Testis (tissue), 3 donors: ENCODE measurements around the gene COL4A2. TPM values are rescaled to one million over a fixed set of nuclear protein-coding genes. Genes with fewer than 3 reads are reported as not detected.

ENCODE experiments used
- DNase-seq: peaks from one replicate; pipeline ENCODE4 v3.0.0-alpha.2; 2019
- H3K27ac ChIP-seq, 2 donors: fragments of 200-600 bp; sonication (generic); one replicate each; pipeline ENCODE4 v1.5.1; 2019
- H3K27me3 ChIP-seq: fragments of 200-600 bp; sonication (generic); one replicate; pipeline ENCODE4 v1.5.1; 2019
- H3K36me3 ChIP-seq: fragments of 200-600 bp; sonication (generic); one replicate; pipeline ENCODE4 v1.5.1; 2017; ENCODE audit warnings: low read depth; ENCODE audit errors: missing control alignments
- H3K4me1 ChIP-seq: fragments of 200-600 bp; sonication (generic); one replicate; pipeline ENCODE4 v1.5.1; 2019
- H3K4me3 ChIP-seq, 2 donors: fragments of 200-600 bp; sonication (generic); one replicate each; pipeline ENCODE4 v1.5.1; 2017 to 2019
- H3K9me3 ChIP-seq: fragments of 200-600 bp; sonication (generic); one replicate; pipeline ENCODE4 v1.5.1; 2017
- CTCF ChIP-seq, 3 experiments: fragments of 450-650 bp in 2 of 3; fragments of 200-600 bp in 1 of 3; sonication (generic) in 1 of 3; IDR thresholded peaks; one replicate each; pipeline ENCODE4 v1.5.1; 2016 to 2019; ENCODE audit warnings: antibody characterized with exemption in 3 of 3, mild to moderate bottlenecking in 2 of 3, moderate library complexity in 1 of 3
- POLR2A ChIP-seq: fragments of 450-650 bp; IDR thresholded peaks from one replicate; pipeline ENCODE4 v1.6.1; 2017; ENCODE audit warnings: antibody characterized with exemption, mild to moderate bottlenecking, moderate library complexity
- WGBS, 2 donors: methylation state at CpG; one replicate each; pipeline ENCODE4 v1.1.5; 2018; 5-methylcytosine and 5-hydroxymethylcytosine counted together
- intact Hi-C: fragments of 100-400 bp; cut with DNase I; formaldehyde crosslinking; loops from one replicate; pipeline ENCODE4 v1.15.1; 2023; ENCODE audit warnings: low total_unique reads
- polyA plus RNA-seq: library from polyadenylated mRNA; stranded (reverse); fragments of 350-450 nt; fragmentation: Illumina TruSeq; extraction: RNeasy Lipid Tissue Mini Kit (QIAGEN cat#74804); gene quantifications from one replicate; pipeline ENCODE4 v1.2.3, GENCODE V29; 2014; ENCODE audit warnings: low read depth, low replicate concordance; ENCODE audit not compliant: insufficient read depth
- total RNA-seq, 2 donors: library from RNA; depleted of rRNA; stranded (reverse); fragments of >200 nt; gene quantifications; one replicate each; pipeline ENCODE4 v1.2.3, GENCODE V29; 2016

The COL4A2 gene
- total and polyA plus RNA-seq, 3 donors from 2014 or later: 69.1 to 89.9 (median 81.0) TPM

- H3K9me3 ChIP-seq: no peaks in the 10 kb centered on the region
- H3K27ac ChIP-seq: peak overlapping the region; percentile 48 to 83
- no peaks in the 10 kb centered on the region for H3K36me3 ChIP-seq
- intact Hi-C loops: no loop called here
- TF ChIP-seq CTCF (IDR thresholded peaks at IDR 0.05) (no peak), POLR2A (no peak)
- 65 to 66% methylated on average over 6 of the region's 6 CpGs for WGBS, 2 donors
- no peak overlapping the region for H3K4me3 ChIP-seq
- H3K4me1 ChIP-seq: peaks cover 21% of the 10 kb centered on the region
- no peaks in the 10 kb centered on the region for H3K27me3 ChIP-seq
- no peak for DNase-seq
These were observed 89.4 kb downstream of the COL4A2 start for GRCh38 chr13:110396476-110396875.

GRCh38 chr13:110396913-110397381 lies 89.9 kb downstream of the COL4A2 start:
- H3K36me3 ChIP-seq: no peaks in the 10 kb centered on the region
- no peaks in the 10 kb centered on the region for H3K27me3 ChIP-seq
- peak; percentile 89 for DNase-seq
- 42 to 60% methylated on average over 11 of the region's 11 CpGs for WGBS, 2 donors
- H3K27ac ChIP-seq: peak overlapping the region; percentile 63 to 83
- no peak overlapping the region for H3K4me3 ChIP-seq
- peaks cover 22% of the 10 kb centered on the region for H3K4me1 ChIP-seq
- TF ChIP-seq POLR2A (no peak), CTCF (IDR thresholded peaks at IDR 0.05) (no peak)
- H3K9me3 ChIP-seq: no peaks in the 10 kb centered on the region
- intact Hi-C loops: no loop called here

GRCh38 chr13:110397436-110398115 lies 90.5 kb downstream of the COL4A2 start:
- Histone ChIP-seq H3K4me1 (peaks cover 18% of the 10 kb centered on the region), H3K27ac (peak overlapping the region; percentile 63 to 83), H3K36me3 (no peaks in the 10 kb centered on the region), H3K9me3 (no peaks in the 10 kb centered on the region), H3K4me3 (no peak overlapping the region), H3K27me3 (no peaks in the 10 kb centered on the region)
- no peak for TF ChIP-seq POLR2A
- no peak for TF ChIP-seq CTCF (IDR thresholded peaks at IDR 0.05)
- DNase-seq: no peak
- WGBS, 2 donors: 50 to 56% methylated on average over 14 of the region's 14 CpGs
- intact Hi-C loops: no loop called here

- no peak for TF ChIP-seq CTCF (IDR thresholded peaks at IDR 0.05)
- no peak for TF ChIP-seq POLR2A
- no peak for DNase-seq
- H3K27me3 ChIP-seq: no peaks in the 10 kb centered on the region
- H3K36me3 ChIP-seq: no peaks in the 10 kb centered on the region
- H3K9me3 ChIP-seq: no peaks in the 10 kb centered on the region
- WGBS, 2 donors: 75 to 78% methylated on average over 7 of the region's 7 CpGs
- H3K4me1 ChIP-seq: peaks cover 14% of the 10 kb centered on the region
- intact Hi-C loops: no loop called here
- no peak overlapping the region for H3K4me3 ChIP-seq
- H3K27ac ChIP-seq: peak overlapping the region in 1 of 2 donors; percentile 83
These were observed 91.8 kb downstream of the COL4A2 start for GRCh38 chr13:110398564-110399507.
